Liver (tissue), 9 donors: ENCODE measurements around the gene RAB3IP. TPM values are rescaled to one million over a fixed set of nuclear protein-coding genes. Genes with fewer than 3 reads are reported as not detected.

Source experiments
- DNase-seq: peaks from one replicate; pipeline ENCODE4 v3.0.0-alpha.2; 2017; ENCODE audit warnings: low spot score
- H3K27ac ChIP-seq, 2 donors: one replicate each; pipeline ENCODE4 v1.7.0; 2013; ENCODE audit warnings: inconsistent platforms in 2 of 2, low read length in 2 of 2, control low read depth in 1 of 2, low read depth in 1 of 2, mild to moderate bottlenecking in 1 of 2
- H3K27me3 ChIP-seq, 4 donors: one replicate each; pipeline versions ENCODE4 v1.6.1 to v1.7.0; 2013; ENCODE audit warnings: low read length in 3 of 4, inconsistent platforms in 1 of 4, mild to moderate bottlenecking in 1 of 4, moderate library complexity in 1 of 4; ENCODE audit not compliant: control insufficient read depth in 4 of 4, insufficient read depth in 4 of 4
- H3K36me3 ChIP-seq, 4 donors: one replicate each; pipeline versions ENCODE4 v1.6.1 to v1.7.0; 2013; ENCODE audit warnings: low read length in 3 of 4, mild to moderate bottlenecking in 3 of 4, low read depth in 1 of 4, moderate library complexity in 1 of 4; ENCODE audit not compliant: control insufficient read depth in 4 of 4, insufficient read depth in 3 of 4
- H3K4me1 ChIP-seq, 4 donors: one replicate each; pipeline versions ENCODE4 v1.6.1 to v1.7.0; 2013; ENCODE audit warnings: low read length in 3 of 4, mild to moderate bottlenecking in 3 of 4, moderate library complexity in 1 of 4; ENCODE audit not compliant: control insufficient read depth in 4 of 4, insufficient read depth in 4 of 4
- H3K4me3 ChIP-seq, 3 donors: one replicate each; pipeline versions ENCODE4 v1.6.1 to v1.7.0; 2013; ENCODE audit warnings: low read length in 3 of 3, control low read depth in 1 of 3, low read depth in 1 of 3, mild to moderate bottlenecking in 1 of 3
- H3K9ac ChIP-seq, 2 donors: one replicate each; pipeline ENCODE4 v1.7.0; 2013; ENCODE audit warnings: low read length in 2 of 2, mild to moderate bottlenecking in 2 of 2, moderate library complexity in 2 of 2, control low read depth in 1 of 2, low read depth in 1 of 2
- H3K9me3 ChIP-seq, 4 donors: one replicate each; pipeline versions ENCODE4 v1.6.1 to v1.7.0; 2013; ENCODE audit warnings: low read length in 3 of 4; ENCODE audit not compliant: control insufficient read depth in 4 of 4
- EGR1 ChIP-seq, 2 donors: IDR thresholded peaks; 2 replicates each; pipeline ENCODE4 v1.6.1; 2016 to 2018; ENCODE audit warnings: antibody characterized with exemption in 2 of 2, low read depth in 2 of 2
- FOXA1 ChIP-seq: IDR thresholded peaks from 2 replicates; pipeline ENCODE4 v1.6.1; 2016; ENCODE audit warnings: antibody characterized with exemption
- FOXA2 ChIP-seq: IDR thresholded peaks from 2 replicates; pipeline ENCODE4 v1.6.1; 2016; ENCODE audit warnings: antibody characterized with exemption
- GABPA ChIP-seq, 2 donors: IDR thresholded peaks in 1 of 2; conservative IDR thresholded peaks in 1 of 2; 2 replicates each; pipeline ENCODE4 v1.6.1; 2016; ENCODE audit warnings: antibody characterized with exemption in 2 of 2, mild to moderate bottlenecking in 1 of 2, moderate library complexity in 1 of 2
- HNF4A ChIP-seq, 2 donors: conservative IDR thresholded peaks; 2 replicates each; pipeline ENCODE4 v1.6.1; 2016; ENCODE audit warnings: antibody characterized with exemption in 2 of 2, mild to moderate bottlenecking in 2 of 2
- JUND ChIP-seq, 2 donors: IDR thresholded peaks; 2 replicates each; pipeline ENCODE4 v1.6.1; 2016; ENCODE audit warnings: antibody characterized with exemption in 2 of 2
- NR2F2 ChIP-seq: IDR thresholded peaks from 2 replicates; pipeline ENCODE4 v1.6.1; 2016; ENCODE audit warnings: antibody characterized with exemption
- RAD21 ChIP-seq, 2 donors: IDR thresholded peaks; 2 replicates each; pipeline ENCODE4 v1.6.1; 2016; ENCODE audit warnings: antibody characterized with exemption in 2 of 2, mild to moderate bottlenecking in 2 of 2
- RXRA ChIP-seq, 2 donors: IDR thresholded peaks; 2 replicates each; pipeline ENCODE4 v1.6.1; 2017 to 2018; ENCODE audit warnings: antibody characterized with exemption in 2 of 2, mild to moderate bottlenecking in 1 of 2
- SP1 ChIP-seq: IDR thresholded peaks from 2 replicates; pipeline ENCODE4 v1.6.1; 2018; ENCODE audit warnings: antibody characterized with exemption, mild to moderate bottlenecking
- YY1 ChIP-seq: IDR thresholded peaks from 2 replicates; pipeline ENCODE4 v1.6.1; 2016; ENCODE audit warnings: antibody characterized with exemption, mild to moderate bottlenecking
- WGBS: extraction: QIAGEN DNeasy Blood & Tissue Kit; methylation state at CpG from one replicate; pipeline ENCODE4 v1.1.7; 2013; 5-methylcytosine and 5-hydroxymethylcytosine counted together
- polyA plus RNA-seq, 2 donors: library from polyadenylated mRNA; stranded (reverse) in 1 of 2; unstranded in 1 of 2; fragments of 200-250 nt in 1 of 2; fragments of >200 nt in 1 of 2; fragmentation: Nextera tagmentation in 1 of 2; extraction: Ambion mirVana in 1 of 2; gene quantifications; one replicate each; pipeline versions ENCODE4 v1.2.1 to v1.2.3, GENCODE V29; 2013 to 2015
- total RNA-seq, 2 donors: library from RNA; depleted of rRNA; stranded (reverse); fragments of >200 nt; gene quantifications; one replicate each; pipeline ENCODE4 v1.2.3, GENCODE V29; 2014
- TF ChIP-seq, protein P1 (sequence below): IDR thresholded peaks from 2 replicates; pipeline ENCODE4 v1.6.1; 2016; ENCODE audit warnings: antibody characterized with exemption
- TF ChIP-seq, protein P2 (sequence below): fragments of 150-350 bp; IDR thresholded peaks from 2 replicates; pipeline ENCODE4 v1.5.1; 2017; ENCODE audit warnings: improper control_type of control experiment, low read depth, low read length; ENCODE audit not compliant: missing input control
- TF ChIP-seq, protein P3 (sequence below): IDR thresholded peaks from 2 replicates; pipeline ENCODE4 v1.6.1; 2016; ENCODE audit warnings: antibody characterized with exemption
- TF ChIP-seq, protein P4 (sequence below): IDR thresholded peaks from 2 replicates; pipeline ENCODE4 v1.6.1; 2016; ENCODE audit warnings: antibody characterized with exemption, mild to moderate bottlenecking
- TF ChIP-seq, protein P5 (sequence below): IDR thresholded peaks from 2 replicates; pipeline ENCODE4 v1.6.1; 2016; ENCODE audit warnings: antibody characterized with exemption
- donor health status: healthy.
- donor health status: healthy.
- donor health status: healthy.
- donor health status: healthy.
- donor health status: healthy.

The RAB3IP gene
- total and polyA plus RNA-seq, 4 donors = 5.7 to 35.3 (median 14.3) TPM

DNA sequence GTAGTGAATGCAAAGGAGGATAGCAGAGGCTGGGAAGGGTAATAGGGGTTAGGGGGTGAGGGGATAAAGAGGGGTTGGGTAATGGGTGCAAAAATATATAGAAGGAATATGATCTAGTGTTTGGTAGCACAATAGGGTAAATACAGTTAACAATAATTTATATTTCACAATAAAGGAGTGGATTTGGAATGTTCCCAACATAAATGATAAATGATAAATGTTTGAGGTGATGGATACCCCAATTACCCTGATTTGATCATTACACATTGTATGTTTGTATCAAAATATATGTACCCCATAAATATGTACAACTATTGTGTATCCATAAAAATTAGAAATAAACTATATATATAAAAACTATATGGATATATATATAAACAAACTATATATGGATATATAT is 85.4 kb downstream of the RAB3IP start:
- no peaks in the 10 kb centered on the region for H3K9me3 ChIP-seq
- no peak for DNase-seq
- H3K27ac ChIP-seq = no peak overlapping the region
- H3K36me3 ChIP-seq = no peaks in the 10 kb centered on the region
- no peak for TF ChIP-seq SP1
- TF ChIP-seq NR2F2 = no peak
- no peak for TF ChIP-seq FOXA1
- TF ChIP-seq, protein P1, sequence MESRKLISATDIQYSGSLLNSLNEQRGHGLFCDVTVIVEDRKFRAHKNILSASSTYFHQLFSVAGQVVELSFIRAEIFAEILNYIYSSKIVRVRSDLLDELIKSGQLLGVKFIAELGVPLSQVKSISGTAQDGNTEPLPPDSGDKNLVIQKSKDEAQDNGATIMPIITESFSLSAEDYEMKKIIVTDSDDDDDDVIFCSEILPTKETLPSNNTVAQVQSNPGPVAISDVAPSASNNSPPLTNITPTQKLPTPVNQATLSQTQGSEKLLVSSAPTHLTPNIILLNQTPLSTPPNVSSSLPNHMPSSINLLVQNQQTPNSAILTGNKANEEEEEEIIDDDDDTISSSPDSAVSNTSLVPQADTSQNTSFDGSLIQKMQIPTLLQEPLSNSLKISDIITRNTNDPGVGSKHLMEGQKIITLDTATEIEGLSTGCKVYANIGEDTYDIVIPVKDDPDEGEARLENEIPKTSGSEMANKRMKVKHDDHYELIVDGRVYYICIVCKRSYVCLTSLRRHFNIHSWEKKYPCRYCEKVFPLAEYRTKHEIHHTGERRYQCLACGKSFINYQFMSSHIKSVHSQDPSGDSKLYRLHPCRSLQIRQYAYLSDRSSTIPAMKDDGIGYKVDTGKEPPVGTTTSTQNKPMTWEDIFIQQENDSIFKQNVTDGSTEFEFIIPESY = no peak
- TF ChIP-seq YY1 = no peak
- TF ChIP-seq, protein P2, sequence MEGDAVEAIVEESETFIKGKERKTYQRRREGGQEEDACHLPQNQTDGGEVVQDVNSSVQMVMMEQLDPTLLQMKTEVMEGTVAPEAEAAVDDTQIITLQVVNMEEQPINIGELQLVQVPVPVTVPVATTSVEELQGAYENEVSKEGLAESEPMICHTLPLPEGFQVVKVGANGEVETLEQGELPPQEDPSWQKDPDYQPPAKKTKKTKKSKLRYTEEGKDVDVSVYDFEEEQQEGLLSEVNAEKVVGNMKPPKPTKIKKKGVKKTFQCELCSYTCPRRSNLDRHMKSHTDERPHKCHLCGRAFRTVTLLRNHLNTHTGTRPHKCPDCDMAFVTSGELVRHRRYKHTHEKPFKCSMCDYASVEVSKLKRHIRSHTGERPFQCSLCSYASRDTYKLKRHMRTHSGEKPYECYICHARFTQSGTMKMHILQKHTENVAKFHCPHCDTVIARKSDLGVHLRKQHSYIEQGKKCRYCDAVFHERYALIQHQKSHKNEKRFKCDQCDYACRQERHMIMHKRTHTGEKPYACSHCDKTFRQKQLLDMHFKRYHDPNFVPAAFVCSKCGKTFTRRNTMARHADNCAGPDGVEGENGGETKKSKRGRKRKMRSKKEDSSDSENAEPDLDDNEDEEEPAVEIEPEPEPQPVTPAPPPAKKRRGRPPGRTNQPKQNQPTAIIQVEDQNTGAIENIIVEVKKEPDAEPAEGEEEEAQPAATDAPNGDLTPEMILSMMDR = no peak
- TF ChIP-seq RAD21 (IDR thresholded peaks at IDR 0.05) = no peak
- TF ChIP-seq, protein P3, sequence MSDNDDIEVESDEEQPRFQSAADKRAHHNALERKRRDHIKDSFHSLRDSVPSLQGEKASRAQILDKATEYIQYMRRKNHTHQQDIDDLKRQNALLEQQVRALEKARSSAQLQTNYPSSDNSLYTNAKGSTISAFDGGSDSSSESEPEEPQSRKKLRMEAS = no peak
- no peak for TF ChIP-seq EGR1 (IDR thresholded peaks at IDR 0.05; ENCODE audit: low read depth in 2 of 2)
- no peak for TF ChIP-seq RXRA (IDR thresholded peaks at IDR 0.05)
- TF ChIP-seq, protein P4, sequence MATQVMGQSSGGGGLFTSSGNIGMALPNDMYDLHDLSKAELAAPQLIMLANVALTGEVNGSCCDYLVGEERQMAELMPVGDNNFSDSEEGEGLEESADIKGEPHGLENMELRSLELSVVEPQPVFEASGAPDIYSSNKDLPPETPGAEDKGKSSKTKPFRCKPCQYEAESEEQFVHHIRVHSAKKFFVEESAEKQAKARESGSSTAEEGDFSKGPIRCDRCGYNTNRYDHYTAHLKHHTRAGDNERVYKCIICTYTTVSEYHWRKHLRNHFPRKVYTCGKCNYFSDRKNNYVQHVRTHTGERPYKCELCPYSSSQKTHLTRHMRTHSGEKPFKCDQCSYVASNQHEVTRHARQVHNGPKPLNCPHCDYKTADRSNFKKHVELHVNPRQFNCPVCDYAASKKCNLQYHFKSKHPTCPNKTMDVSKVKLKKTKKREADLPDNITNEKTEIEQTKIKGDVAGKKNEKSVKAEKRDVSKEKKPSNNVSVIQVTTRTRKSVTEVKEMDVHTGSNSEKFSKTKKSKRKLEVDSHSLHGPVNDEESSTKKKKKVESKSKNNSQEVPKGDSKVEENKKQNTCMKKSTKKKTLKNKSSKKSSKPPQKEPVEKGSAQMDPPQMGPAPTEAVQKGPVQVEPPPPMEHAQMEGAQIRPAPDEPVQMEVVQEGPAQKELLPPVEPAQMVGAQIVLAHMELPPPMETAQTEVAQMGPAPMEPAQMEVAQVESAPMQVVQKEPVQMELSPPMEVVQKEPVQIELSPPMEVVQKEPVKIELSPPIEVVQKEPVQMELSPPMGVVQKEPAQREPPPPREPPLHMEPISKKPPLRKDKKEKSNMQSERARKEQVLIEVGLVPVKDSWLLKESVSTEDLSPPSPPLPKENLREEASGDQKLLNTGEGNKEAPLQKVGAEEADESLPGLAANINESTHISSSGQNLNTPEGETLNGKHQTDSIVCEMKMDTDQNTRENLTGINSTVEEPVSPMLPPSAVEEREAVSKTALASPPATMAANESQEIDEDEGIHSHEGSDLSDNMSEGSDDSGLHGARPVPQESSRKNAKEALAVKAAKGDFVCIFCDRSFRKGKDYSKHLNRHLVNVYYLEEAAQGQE = no peak
- TF ChIP-seq, protein P5, sequence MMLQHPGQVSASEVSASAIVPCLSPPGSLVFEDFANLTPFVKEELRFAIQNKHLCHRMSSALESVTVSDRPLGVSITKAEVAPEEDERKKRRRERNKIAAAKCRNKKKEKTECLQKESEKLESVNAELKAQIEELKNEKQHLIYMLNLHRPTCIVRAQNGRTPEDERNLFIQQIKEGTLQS = no peak
- H3K4me3 ChIP-seq = no peak overlapping the region
- no peak overlapping the region for H3K9ac ChIP-seq
- H3K4me1 ChIP-seq = peaks cover 0 to 3% (median under 1%) of the 10 kb centered on the region in 4 donors
- no peaks in the 10 kb centered on the region for H3K27me3 ChIP-seq

DNA sequence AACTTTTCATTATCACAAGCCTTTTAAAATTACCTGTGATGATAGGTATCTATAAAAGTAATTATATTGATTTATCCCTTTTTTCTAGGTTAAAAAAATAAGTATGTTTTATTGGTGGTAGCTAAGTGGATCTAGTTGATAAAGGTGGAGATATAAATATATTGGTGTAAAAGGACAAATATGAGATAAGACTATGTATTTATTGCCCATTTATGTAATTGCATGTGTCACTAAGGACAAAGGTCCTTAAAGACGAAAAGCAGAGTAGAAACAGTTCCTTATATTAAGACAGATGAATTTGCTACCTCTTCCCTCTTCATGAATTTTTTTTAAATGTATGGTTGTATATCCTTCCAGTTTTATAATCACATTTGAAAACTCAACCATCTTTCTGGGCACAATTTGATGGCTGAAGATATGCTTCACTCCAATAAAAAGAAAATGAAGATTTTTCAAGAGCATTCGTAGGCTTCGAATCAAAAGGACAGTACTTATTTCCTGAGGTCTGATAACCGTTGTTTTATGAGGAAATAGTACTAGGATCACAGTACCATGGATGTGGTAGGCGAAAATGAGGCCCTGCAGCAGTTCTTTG is 86.4 kb downstream of the RAB3IP start, which contains the start of gene MYRFL:
MYRFL (plus strand) TSS at position 262 of the 595 bp plus-strand sequence; CDS start at position 553, 291 bp downstream.
- Histone ChIP-seq H3K9ac (no peak within 1 kb of the TSS), H3K9me3 (no peaks in the 10 kb centered on the region), H3K36me3 (no peaks in the 10 kb centered on the region), H3K27me3 (no peaks in the 10 kb centered on the region), H3K4me1 (peaks cover 0 to 3% (median under 1%) of the 10 kb centered on the region in 4 donors), H3K27ac (no peak within 1 kb of the TSS), H3K4me3 (no peak within 1 kb of the TSS)
- WGBS = 80% methylated on average over 5 of the region's 5 CpGs
- DNase-seq = no peak
- no peak for TF ChIP-seq FOXA2
- TF ChIP-seq, protein P5 = no peak
- TF ChIP-seq RAD21 (IDR thresholded peaks at IDR 0.05) = no peak
- no peak for TF ChIP-seq YY1
- no peak for TF ChIP-seq HNF4A (conservative IDR thresholded peaks at IDR 0.05)
- TF ChIP-seq, protein P3 = no peak
- no peak for TF ChIP-seq JUND (IDR thresholded peaks at IDR 0.05)
- no peak for TF ChIP-seq GABPA (IDR thresholded peaks at IDR 0.05 in 1 of 2, conservative IDR thresholded peaks at IDR 0.05 in 1 of 2)
- TF ChIP-seq, protein P2 = no peak
- no peak for TF ChIP-seq RXRA (IDR thresholded peaks at IDR 0.05)
- TF ChIP-seq, protein P4 = no peak
